ENCODE results near the gene DUSP28. TPM values are rescaled to one million over a fixed set of nuclear protein-coding genes. Genes with fewer than 3 reads are reported as not detected.

DUSP28 gene
- total and polyA plus RNA-seq, 2 experiments from 2014 or later: 2.7 to 4.3 TPM

DNA sequence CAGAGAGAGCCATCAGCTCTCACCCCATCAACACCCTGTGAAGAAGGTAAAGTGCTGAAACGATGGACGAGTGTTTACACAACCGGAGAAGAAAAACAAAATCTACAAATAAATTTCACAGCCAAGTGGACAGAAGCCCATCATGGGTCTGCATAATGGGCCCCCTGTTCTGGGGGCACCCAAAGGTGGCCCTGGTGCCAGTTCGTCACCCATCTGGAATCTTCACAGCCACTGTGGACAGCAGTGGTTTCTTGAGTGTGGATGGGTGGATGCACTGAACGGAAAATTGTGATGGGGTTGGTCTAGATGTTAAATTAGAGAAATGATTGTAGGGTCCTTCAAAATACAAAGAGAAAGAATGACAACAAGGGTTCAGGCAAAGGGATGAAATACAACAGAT, 41.2 kb upstream of the DUSP28 start (continued):
- TF ChIP-seq, protein P1, sequence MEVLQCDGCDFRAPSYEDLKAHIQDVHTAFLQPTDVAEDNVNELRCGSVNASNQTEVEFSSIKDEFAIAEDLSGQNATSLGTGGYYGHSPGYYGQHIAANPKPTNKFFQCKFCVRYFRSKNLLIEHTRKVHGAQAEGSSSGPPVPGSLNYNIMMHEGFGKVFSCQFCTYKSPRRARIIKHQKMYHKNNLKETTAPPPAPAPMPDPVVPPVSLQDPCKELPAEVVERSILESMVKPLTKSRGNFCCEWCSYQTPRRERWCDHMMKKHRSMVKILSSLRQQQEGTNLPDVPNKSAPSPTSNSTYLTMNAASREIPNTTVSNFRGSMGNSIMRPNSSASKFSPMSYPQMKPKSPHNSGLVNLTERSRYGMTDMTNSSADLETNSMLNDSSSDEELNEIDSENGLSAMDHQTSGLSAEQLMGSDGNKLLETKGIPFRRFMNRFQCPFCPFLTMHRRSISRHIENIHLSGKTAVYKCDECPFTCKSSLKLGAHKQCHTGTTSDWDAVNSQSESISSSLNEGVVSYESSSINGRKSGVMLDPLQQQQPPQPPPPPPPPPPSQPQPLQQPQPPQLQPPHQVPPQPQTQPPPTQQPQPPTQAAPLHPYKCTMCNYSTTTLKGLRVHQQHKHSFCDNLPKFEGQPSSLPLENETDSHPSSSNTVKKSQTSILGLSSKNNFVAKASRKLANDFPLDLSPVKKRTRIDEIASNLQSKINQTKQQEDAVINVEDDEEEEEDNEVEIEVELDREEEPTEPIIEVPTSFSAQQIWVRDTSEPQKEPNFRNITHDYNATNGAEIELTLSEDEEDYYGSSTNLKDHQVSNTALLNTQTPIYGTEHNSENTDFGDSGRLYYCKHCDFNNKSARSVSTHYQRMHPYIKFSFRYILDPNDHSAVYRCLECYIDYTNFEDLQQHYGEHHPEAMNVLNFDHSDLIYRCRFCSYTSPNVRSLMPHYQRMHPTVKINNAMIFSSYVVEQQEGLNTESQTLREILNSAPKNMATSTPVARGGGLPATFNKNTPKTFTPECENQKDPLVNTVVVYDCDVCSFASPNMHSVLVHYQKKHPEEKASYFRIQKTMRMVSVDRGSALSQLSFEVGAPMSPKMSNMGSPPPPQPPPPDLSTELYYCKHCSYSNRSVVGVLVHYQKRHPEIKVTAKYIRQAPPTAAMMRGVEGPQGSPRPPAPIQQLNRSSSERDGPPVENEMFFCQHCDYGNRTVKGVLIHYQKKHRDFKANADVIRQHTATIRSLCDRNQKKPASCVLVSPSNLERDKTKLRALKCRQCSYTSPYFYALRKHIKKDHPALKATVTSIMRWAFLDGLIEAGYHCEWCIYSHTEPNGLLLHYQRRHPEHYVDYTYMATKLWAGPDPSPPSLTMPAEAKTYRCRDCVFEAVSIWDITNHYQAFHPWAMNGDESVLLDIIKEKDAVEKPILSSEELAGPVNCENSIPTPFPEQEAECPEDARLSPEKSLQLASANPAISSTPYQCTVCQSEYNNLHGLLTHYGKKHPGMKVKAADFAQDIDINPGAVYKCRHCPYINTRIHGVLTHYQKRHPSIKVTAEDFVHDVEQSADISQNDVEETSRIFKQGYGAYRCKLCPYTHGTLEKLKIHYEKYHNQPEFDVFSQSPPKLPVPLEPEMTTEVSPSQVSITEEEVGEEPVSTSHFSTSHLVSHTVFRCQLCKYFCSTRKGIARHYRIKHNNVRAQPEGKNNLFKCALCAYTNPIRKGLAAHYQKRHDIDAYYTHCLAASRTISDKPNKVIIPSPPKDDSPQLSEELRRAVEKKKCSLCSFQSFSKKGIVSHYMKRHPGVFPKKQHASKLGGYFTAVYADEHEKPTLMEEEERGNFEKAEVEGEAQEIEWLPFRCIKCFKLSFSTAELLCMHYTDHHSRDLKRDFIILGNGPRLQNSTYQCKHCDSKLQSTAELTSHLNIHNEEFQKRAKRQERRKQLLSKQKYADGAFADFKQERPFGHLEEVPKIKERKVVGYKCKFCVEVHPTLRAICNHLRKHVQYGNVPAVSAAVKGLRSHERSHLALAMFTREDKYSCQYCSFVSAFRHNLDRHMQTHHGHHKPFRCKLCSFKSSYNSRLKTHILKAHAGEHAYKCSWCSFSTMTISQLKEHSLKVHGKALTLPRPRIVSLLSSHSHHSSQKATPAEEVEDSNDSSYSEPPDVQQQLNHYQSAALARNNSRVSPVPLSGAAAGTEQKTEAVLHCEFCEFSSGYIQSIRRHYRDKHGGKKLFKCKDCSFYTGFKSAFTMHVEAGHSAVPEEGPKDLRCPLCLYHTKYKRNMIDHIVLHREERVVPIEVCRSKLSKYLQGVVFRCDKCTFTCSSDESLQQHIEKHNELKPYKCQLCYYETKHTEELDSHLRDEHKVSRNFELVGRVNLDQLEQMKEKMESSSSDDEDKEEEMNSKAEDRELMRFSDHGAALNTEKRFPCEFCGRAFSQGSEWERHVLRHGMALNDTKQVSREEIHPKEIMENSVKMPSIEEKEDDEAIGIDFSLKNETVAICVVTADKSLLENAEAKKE (CRISPR knock-in tag; IDR thresholded peaks at IDR 0.05): no peak
- TF ChIP-seq NANOG (IDR thresholded peaks at IDR 0.05; ENCODE audit: borderline replicate concordance) (no peak), EZH2phosphoT487 (IDR thresholded peaks at IDR 0.05; ENCODE audit: unreplicated experiment) (no peak)

DNA sequence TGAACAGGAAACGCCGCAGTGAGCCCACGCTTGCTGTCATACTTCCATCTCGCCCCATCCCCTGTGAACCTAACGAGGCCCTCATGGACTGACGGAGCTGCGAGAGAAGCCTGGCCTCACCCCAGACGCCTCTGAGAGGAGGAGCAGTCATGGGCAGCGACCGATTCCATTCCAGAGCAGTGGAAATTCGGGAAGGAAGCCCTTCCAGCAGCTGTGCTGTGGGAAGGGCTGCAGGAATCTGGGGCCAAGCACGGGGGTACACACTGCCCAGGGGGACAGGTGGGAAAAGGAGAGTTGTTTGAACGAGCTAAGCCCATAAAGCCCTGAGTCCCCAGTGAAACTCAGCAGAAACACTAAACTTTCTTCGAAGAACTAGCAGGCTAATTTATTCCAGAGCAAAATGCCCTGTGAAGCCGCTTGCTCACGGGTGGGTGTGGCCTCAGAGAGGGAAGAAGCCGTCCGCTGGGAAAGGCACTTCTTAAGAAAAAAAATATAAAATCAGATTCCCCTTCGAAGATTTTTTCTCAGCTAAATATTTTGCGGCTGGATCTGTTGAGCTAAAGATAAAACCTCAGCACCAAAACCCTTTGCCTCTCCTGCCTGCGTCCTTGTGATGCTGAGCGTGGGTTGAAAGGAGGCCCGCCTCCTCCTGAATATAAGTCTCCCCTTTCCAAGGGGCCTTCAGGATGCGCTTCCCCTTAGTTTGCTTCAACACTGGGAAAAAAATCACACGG, 40.6 kb upstream of the DUSP28 start:
- peaks cover 25% of the 10 kb centered on the region for H3K9me3 Mint-ChIP-seq
- peaks cover 26% of the 10 kb centered on the region for H3K36me3 Mint-ChIP-seq (ENCODE audit: low read depth)
- Histone ChIP-seq H3F3A (replicated peaks; ENCODE audit: low read depth) (no peaks in the 10 kb centered on the region), H3K4me2 (peak overlapping the region; percentile 86), H4K20me1 (replicated peaks; ENCODE audit: insufficient read depth) (no peaks in the 10 kb centered on the region), H3K79me2 (replicated peaks; ENCODE audit: insufficient read depth) (no peaks in the 10 kb centered on the region), H3K36me3 (ENCODE audit: insufficient read depth) (no peaks in the 10 kb centered on the region), H3K27me3 (ENCODE audit: insufficient read depth) (peaks cover 17% of the 10 kb centered on the region), H3K4me1 (ENCODE audit: insufficient read depth) (peaks cover 7% of the 10 kb centered on the region), H3K27ac (ENCODE audit: low read depth) (no peak overlapping the region), H3K9me2 (ENCODE audit: insufficient read depth) (no peaks in the 10 kb centered on the region), H3K4me3 (peak overlapping the region; percentile 56), H2AFZ (peak overlapping the region; percentile 49)
- peaks cover 19% of the 10 kb centered on the region for H3K4me1 Mint-ChIP-seq
- peaks cover 27% of the 10 kb centered on the region for H3K27me3 Mint-ChIP-seq (ENCODE audit: insufficient read depth, low read depth, poor library complexity)
- peak overlapping the region; percentile 72 for H3K4me3 Mint-ChIP-seq
- H3K27ac Mint-ChIP-seq: no peak overlapping the region
- ATAC-seq (peak; percentile 34), DNase-seq (ENCODE audit: low spot score) (peak; percentile 29)
- TF ChIP-seq, protein P2, sequence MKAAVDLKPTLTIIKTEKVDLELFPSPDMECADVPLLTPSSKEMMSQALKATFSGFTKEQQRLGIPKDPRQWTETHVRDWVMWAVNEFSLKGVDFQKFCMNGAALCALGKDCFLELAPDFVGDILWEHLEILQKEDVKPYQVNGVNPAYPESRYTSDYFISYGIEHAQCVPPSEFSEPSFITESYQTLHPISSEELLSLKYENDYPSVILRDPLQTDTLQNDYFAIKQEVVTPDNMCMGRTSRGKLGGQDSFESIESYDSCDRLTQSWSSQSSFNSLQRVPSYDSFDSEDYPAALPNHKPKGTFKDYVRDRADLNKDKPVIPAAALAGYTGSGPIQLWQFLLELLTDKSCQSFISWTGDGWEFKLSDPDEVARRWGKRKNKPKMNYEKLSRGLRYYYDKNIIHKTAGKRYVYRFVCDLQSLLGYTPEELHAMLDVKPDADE (IDR thresholded peaks at IDR 0.05): no peak
- TF ChIP-seq CREB1 (CRISPR knock-in tag; IDR thresholded peaks at IDR 0.05; ENCODE audit: low read depth): no peak
- TF ChIP-seq ZNF331 (CRISPR knock-in tag; IDR thresholded peaks at IDR 0.05; ENCODE audit: low read depth): no peak
- no peak for TF ChIP-seq POLR2AphosphoS5 (IDR thresholded peaks at IDR 0.05; ENCODE audit: low read depth)
- TF ChIP-seq JUNB (IDR thresholded peaks at IDR 0.05; ENCODE audit: unreplicated experiment): no peak
- TF ChIP-seq, protein P1 (CRISPR knock-in tag; IDR thresholded peaks at IDR 0.05): no peak
- no peak for TF ChIP-seq NANOG (IDR thresholded peaks at IDR 0.05; ENCODE audit: borderline replicate concordance)

All from GM23338 (cell line).